OCI-LY3 (cell line): ENCODE results near the gene IPMK.

Source experiments
- H2AFZ ChIP-seq: fragments of 200-600, 300-600 bp; shearing (Covaris generic); 2 replicates; pipeline ENCODE4 v1.6.0; 2014; ENCODE audit warnings: antibody characterized with exemption, low read depth, low read length
- H3K27ac ChIP-seq: fragments of 200-600, 300-600 bp; sonication (generic); 2 replicates; pipeline ENCODE4 v1.5.1; 2014; ENCODE audit warnings: mild to moderate bottlenecking, low read length, moderate library complexity, mixed read lengths
- H3K27me3 ChIP-seq: fragments of 200-600, 300-600 bp; sonication (generic); 2 replicates; pipeline ENCODE4 v1.6.1; 2014; ENCODE audit warnings: low read depth, low read length, mixed read lengths
- H3K36me3 ChIP-seq: fragments of 200-600, 300-600 bp; sonication (generic); replicated peaks from 2 replicates; pipeline ENCODE3; 2014; ENCODE audit warnings: low read depth, low read length, mixed read lengths
- H3K4me1 ChIP-seq: fragments of 300-600, 200-600 bp; sonication (generic); 2 replicates; pipeline ENCODE4 v1.6.1; 2014; ENCODE audit warnings: low read length, mixed read lengths
- H3K4me2 ChIP-seq: fragments of 200-600, 300-600 bp; sonication (generic); 2 replicates; pipeline ENCODE4 v1.6.1; 2014; ENCODE audit warnings: low read length, mixed read lengths
- H3K4me3 ChIP-seq: fragments of 300-600, 200-600 bp; sonication (generic); 2 replicates; pipeline ENCODE4 v1.5.1; 2014; ENCODE audit warnings: antibody characterized with exemption, mild to moderate bottlenecking, low read length, moderate library complexity
- H3K79me2 ChIP-seq: fragments of 300-600, 200-600 bp; shearing (Covaris generic); 2 replicates; pipeline ENCODE4 v1.6.1; 2014; ENCODE audit warnings: mild to moderate bottlenecking, low read length, mixed read lengths
- H3K9ac ChIP-seq: fragments of 300-600, 200-600 bp; shearing (Covaris generic); 2 replicates; pipeline ENCODE4 v1.6.0; 2014; ENCODE audit warnings: mild to moderate bottlenecking, low read length, moderate library complexity
- H3K9me3 ChIP-seq: fragments of 200-600, 300-600 bp; shearing (Covaris generic); 2 replicates; pipeline ENCODE4 v1.6.1; 2014; ENCODE audit warnings: low read length, mixed read lengths; ENCODE audit not compliant: insufficient read depth
- H4K20me1 ChIP-seq: fragments of 200-600, 300-600 bp; sonication (generic); 2 replicates; pipeline ENCODE4 v1.6.1; 2016; ENCODE audit warnings: low read length, mixed read lengths; ENCODE audit not compliant: insufficient read depth
- CTCF ChIP-seq: fragments of 200-600, 300-600 bp; sonication (generic); IDR thresholded peaks from 2 replicates; pipeline ENCODE4 v1.5.1; 2014; ENCODE audit warnings: antibody characterized with exemption, low read length, low read depth
- EZH2phosphoT487 ChIP-seq: fragments of 200-600 bp; shearing (Covaris generic); IDR thresholded peaks from 2 replicates; pipeline ENCODE4 v1.6.1; 2018; ENCODE audit warnings: antibody characterized with exemption, mixed run types, low read depth

IPMK gene

GRCh38 chr10:58243269-58243668 lies 24.4 kb downstream of the IPMK start:
- no peaks in the 10 kb centered on the region for H3K27me3 ChIP-seq
- H3K9me3 ChIP-seq = no peaks in the 10 kb centered on the region
- TF ChIP-seq EZH2phosphoT487 (no peak), CTCF (no peak)
- H3K4me2 ChIP-seq = no peak overlapping the region
- no peak overlapping the region for H3K27ac ChIP-seq
- no peaks in the 10 kb centered on the region for H3K4me1 ChIP-seq
- no peak overlapping the region for H3K9ac ChIP-seq
- peaks cover 24% of the 10 kb centered on the region; the same call in 1 of the 2 replicates for H4K20me1 ChIP-seq
- no peaks in the 10 kb centered on the region for H3K36me3 ChIP-seq
- no peak overlapping the region for H2AFZ ChIP-seq
- peaks cover 29% of the 10 kb centered on the region for H3K79me2 ChIP-seq
- no peak overlapping the region for H3K4me3 ChIP-seq

GRCh38 chr10:58241346-58241745 lies 26.3 kb downstream of the IPMK start:
- no peak overlapping the region for H3K9ac ChIP-seq
- H3K4me3 ChIP-seq = no peak overlapping the region
- H3K79me2 ChIP-seq = peaks cover 29% of the 10 kb centered on the region
- TF ChIP-seq EZH2phosphoT487 (no peak), CTCF (no peak)
- no peaks in the 10 kb centered on the region for H3K4me1 ChIP-seq
- peaks cover 27% of the 10 kb centered on the region; the same call in 1 of the 2 replicates for H4K20me1 ChIP-seq
- H2AFZ ChIP-seq = no peak overlapping the region
- H3K4me2 ChIP-seq = no peak overlapping the region
- no peaks in the 10 kb centered on the region for H3K9me3 ChIP-seq
- H3K27me3 ChIP-seq = no peaks in the 10 kb centered on the region
- peaks cover 4% of the 10 kb centered on the region for H3K36me3 ChIP-seq
- H3K27ac ChIP-seq = no peak overlapping the region

- TF ChIP-seq EZH2phosphoT487 (no peak), CTCF (no peak)
- Histone ChIP-seq H2AFZ (no peak overlapping the region), H3K27ac (no peak overlapping the region), H3K79me2 (peaks cover 29% of the 10 kb centered on the region), H3K4me1 (no peaks in the 10 kb centered on the region), H3K9me3 (no peaks in the 10 kb centered on the region), H3K36me3 (peaks cover 4% of the 10 kb centered on the region), H3K4me2 (no peak overlapping the region), H4K20me1 (peaks cover 27% of the 10 kb centered on the region; the same call in 1 of the 2 replicates), H3K4me3 (no peak overlapping the region), H3K9ac (no peak overlapping the region), H3K27me3 (no peaks in the 10 kb centered on the region)
These were observed 27.2 kb downstream of the IPMK start for GRCh38 chr10:58240531-58240930.

- Histone ChIP-seq H3K79me2 (peaks cover 29% of the 10 kb centered on the region), H3K4me2 (no peak overlapping the region), H3K27me3 (no peaks in the 10 kb centered on the region), H3K36me3 (peaks cover 4% of the 10 kb centered on the region), H3K4me1 (no peaks in the 10 kb centered on the region), H3K27ac (no peak overlapping the region), H2AFZ (no peak overlapping the region), H3K4me3 (no peak overlapping the region), H4K20me1 (peaks cover 27% of the 10 kb centered on the region; the same call in 1 of the 2 replicates), H3K9me3 (no peaks in the 10 kb centered on the region), H3K9ac (no peak overlapping the region)
- TF ChIP-seq EZH2phosphoT487 = no peak
- TF ChIP-seq CTCF = no peak
These were observed 28.0 kb downstream of the IPMK start for GRCh38 chr10:58239561-58240169.
